WERI-Rb-1 (cell line): Measurements from ENCODE around the gene CPNE7.

ENCODE experiments used
- DNase-seq: peaks from one replicate; pipeline ENCODE4 v3.0.0-alpha.2; 2020
- H3K27ac ChIP-seq: fragments of 250-450 bp; sonication (Bioruptor Pico); 2 replicates; pipeline ENCODE4 v1.5.1; 2020; ENCODE audit warnings: mild to moderate bottlenecking, moderate library complexity
- H3K27me3 ChIP-seq: fragments of 250-450 bp; sonication (Bioruptor Pico); 2 replicates; pipeline ENCODE4 v1.5.1; 2021; ENCODE audit warnings: mild to moderate bottlenecking, low read depth, moderate library complexity; ENCODE audit not compliant: insufficient read depth, severe bottlenecking
- H3K36me3 ChIP-seq: fragments of 250-450 bp; sonication (Bioruptor Pico); 2 replicates; pipeline ENCODE4 v1.5.1; 2020; ENCODE audit warnings: mild to moderate bottlenecking, moderate library complexity
- H3K4me3 ChIP-seq: 2 replicates; pipeline ENCODE4 v1.5.1; 2011; ENCODE audit warnings: low read depth, mild to moderate bottlenecking, control low read depth, low read length
- H3K9me3 ChIP-seq: fragments of 250-450 bp; sonication (Bioruptor Pico); 2 replicates; pipeline ENCODE4 v1.5.1; 2021; ENCODE audit warnings: mild to moderate bottlenecking, moderate library complexity; ENCODE audit not compliant: severe bottlenecking
- TF ChIP-seq, protein P1 (sequence below): IDR thresholded peaks from 2 replicates; pipeline ENCODE4 v1.5.1; 2011; ENCODE audit warnings: low read depth, mild to moderate bottlenecking, control low read depth, inconsistent platforms, low read length

The CPNE7 gene

DNA sequence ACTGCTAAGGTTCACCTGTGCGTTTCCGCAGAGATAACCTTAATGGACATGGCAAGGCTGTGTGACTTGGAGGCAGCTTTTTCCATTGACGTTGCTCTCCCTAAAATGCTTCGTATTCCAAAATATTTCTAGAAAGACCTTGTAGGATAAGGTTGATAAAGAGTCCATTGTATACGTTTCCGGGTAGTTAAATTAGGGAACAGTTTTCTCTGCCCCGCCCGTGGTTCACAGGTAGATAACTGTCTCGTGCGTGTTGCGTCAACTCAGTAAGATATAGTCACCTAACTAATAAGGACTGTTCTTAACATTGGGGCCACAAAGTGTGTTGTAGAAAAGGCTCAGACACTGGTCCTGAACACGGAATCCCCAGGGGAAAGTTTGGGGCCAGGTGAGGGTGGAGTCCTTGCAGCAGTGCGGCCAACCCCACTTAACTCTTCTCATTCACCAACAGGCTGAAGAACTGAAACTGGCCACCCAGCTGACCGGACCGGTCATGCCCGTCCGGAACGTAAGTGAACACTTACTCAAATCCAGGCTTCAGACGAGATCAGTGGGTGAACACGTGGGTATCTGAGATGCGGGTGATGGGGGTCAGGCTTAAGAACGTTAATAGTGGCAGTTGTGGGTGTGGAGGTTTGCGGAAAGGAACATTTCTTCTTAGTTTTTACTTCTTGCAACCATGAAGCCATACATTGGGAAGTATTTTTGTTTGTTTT is 13.5 kb upstream of the CPNE7 start:
- TF ChIP-seq, protein P1, sequence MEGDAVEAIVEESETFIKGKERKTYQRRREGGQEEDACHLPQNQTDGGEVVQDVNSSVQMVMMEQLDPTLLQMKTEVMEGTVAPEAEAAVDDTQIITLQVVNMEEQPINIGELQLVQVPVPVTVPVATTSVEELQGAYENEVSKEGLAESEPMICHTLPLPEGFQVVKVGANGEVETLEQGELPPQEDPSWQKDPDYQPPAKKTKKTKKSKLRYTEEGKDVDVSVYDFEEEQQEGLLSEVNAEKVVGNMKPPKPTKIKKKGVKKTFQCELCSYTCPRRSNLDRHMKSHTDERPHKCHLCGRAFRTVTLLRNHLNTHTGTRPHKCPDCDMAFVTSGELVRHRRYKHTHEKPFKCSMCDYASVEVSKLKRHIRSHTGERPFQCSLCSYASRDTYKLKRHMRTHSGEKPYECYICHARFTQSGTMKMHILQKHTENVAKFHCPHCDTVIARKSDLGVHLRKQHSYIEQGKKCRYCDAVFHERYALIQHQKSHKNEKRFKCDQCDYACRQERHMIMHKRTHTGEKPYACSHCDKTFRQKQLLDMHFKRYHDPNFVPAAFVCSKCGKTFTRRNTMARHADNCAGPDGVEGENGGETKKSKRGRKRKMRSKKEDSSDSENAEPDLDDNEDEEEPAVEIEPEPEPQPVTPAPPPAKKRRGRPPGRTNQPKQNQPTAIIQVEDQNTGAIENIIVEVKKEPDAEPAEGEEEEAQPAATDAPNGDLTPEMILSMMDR, result no peak
- H3K4me3 ChIP-seq, result peak overlapping the region; percentile 63
- no peak overlapping the region for H3K27ac ChIP-seq
- peaks cover 37% of the 10 kb centered on the region for H3K36me3 ChIP-seq
- H3K9me3 ChIP-seq, result no peaks in the 10 kb centered on the region
- DNase-seq, result no peak
- H3K27me3 ChIP-seq, result no peaks in the 10 kb centered on the region

DNA sequence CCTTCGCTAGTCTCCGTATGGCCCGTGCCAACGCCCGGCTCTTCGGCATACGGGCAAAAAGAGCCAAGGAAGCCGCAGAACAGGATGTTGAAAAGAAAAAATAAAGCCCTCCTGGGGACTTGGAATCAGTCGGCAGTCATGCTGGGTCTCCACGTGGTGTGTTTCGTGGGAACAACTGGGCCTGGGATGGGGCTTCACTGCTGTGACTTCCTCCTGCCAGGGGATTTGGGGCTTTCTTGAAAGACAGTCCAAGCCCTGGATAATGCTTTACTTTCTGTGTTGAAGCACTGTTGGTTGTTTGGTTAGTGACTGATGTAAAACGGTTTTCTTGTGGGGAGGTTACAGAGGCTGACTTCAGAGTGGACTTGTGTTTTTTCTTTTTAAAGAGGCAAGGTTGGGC is 12.6 kb upstream of the CPNE7 start:
- Histone ChIP-seq H3K4me3 (no peak overlapping the region), H3K27me3 (no peaks in the 10 kb centered on the region), H3K36me3 (peaks cover 37% of the 10 kb centered on the region), H3K27ac (no peak overlapping the region), H3K9me3 (no peaks in the 10 kb centered on the region)
- TF ChIP-seq, protein P1, result no peak
- DNase-seq, result no peak

DNA sequence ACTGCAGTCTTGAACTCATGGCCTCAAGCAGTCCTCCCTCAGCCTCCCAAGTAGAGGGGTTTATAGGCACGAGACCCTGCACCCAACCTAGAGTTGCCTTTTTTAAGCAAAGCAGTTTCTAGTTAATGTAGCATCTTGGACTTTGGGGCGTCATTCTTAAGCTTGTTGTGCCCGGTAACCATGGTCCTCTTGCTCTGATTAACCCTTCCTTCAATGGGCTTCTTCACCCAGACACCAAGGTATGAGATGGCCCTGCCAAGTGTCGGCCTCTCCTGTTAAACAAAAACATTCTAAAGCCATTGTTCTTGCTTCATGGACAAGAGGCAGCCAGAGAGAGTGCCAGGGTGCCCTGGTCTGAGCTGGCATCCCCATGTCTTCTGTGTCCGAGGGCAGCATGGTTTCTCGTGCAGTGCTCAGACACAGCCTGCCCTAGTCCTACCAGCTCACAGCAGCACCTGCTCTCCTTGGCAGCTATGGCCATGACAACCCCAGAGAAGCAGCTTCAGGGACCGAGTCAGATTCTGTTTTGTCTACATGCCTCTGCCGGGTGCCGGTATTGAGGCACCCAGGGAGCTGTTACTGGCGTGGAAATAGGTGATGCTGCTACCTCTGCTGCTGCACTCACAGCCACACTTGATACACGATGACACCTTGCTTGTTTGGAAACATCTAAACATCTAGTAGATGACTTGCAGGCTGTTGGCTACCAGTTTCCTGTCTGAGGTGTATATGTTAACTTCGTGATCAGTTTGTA is 11.7 kb upstream of the CPNE7 start:
- no peak overlapping the region for H3K4me3 ChIP-seq
- DNase-seq, result no peak
- TF ChIP-seq, protein P1, result no peak
- H3K27ac ChIP-seq, result no peak overlapping the region
- H3K27me3 ChIP-seq, result no peaks in the 10 kb centered on the region
- no peaks in the 10 kb centered on the region for H3K9me3 ChIP-seq
- H3K36me3 ChIP-seq, result peaks cover 37% of the 10 kb centered on the region

DNA sequence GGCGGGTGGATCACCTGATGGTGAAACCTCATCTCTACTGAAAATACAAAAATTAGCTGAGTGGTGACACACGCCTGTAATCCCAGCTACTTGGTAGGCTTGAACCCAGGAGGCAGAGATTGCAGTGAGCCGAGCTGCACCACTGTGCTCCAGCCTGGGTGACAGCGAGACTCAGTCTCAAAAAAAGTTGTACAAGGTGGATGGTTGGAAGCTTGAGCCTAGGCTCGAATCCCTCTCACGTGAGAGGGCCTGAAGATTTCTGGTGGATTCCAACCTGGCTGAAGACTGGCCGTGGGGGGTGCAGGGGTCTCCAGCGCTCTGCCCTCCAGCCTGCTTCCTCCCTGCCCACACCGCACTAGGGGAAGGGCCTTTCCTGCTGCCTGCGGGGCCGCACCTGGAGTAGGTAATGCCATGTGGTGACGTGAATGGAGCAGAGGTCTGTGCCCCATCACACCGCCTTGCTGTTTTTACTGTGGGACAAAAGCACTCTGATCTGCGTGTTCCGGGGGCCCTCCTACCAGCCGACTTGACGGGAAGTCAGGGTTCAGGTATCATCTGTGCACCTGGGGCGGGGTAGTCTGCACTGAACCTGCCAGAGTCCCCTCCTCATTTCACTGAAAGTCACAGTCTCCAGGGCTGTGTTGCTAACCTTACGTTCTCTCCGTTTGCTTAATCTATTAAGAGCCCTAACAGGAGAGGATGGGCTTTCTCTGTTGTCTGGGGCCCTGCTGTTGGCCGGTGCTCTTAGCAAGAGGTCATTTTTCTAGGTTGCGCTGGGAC is 10.9 kb upstream of the CPNE7 start:
- TF ChIP-seq, protein P1, result no peak
- no peak overlapping the region for H3K4me3 ChIP-seq
- no peaks in the 10 kb centered on the region for H3K9me3 ChIP-seq
- peaks cover 37% of the 10 kb centered on the region for H3K36me3 ChIP-seq
- no peak for DNase-seq
- no peaks in the 10 kb centered on the region for H3K27me3 ChIP-seq
- peak overlapping the region; percentile 29 for H3K27ac ChIP-seq

DNA sequence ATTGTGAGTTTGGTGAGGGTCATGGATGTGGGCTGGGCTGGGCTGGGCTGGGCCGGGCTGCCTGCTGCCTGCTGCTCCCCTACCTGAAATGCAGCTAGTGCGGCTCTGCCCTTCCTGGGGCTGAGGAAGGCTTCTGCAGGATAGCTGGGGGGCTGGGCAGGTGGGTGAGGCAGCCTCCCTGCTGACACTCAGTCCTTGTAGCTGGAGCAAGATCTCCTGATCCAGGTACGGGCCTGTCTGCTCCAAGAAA is 10.4 kb upstream of the CPNE7 start:
- Histone ChIP-seq H3K27me3 (no peaks in the 10 kb centered on the region), H3K27ac (peak overlapping the region; percentile 29), H3K36me3 (peaks cover 37% of the 10 kb centered on the region), H3K9me3 (no peaks in the 10 kb centered on the region), H3K4me3 (peak overlapping the region; percentile 40)
- TF ChIP-seq, protein P1, result no peak
- no peak for DNase-seq
